Transverse colon (tissue), 4 donors: ENCODE results near the gene IGSF21.

Source experiments
- CTCF ChIP-seq, 5 experiments: fragments of 200-600 bp in 3 of 5; fragments of 450-650 bp in 2 of 5; sonication (generic) in 3 of 5; IDR thresholded peaks; 1 replicate in 2 of 5; 2 replicates in 3 of 5; pipeline ENCODE4 v1.5.1; 2016 to 2017; ENCODE audit warnings: antibody characterized with exemption in 5 of 5, inconsistent platforms in 3 of 5, mild to moderate bottlenecking in 2 of 5, moderate library complexity in 1 of 5
- POLR2A ChIP-seq: fragments of 450-650 bp; IDR thresholded peaks from one replicate; pipeline ENCODE4 v1.6.1; 2016; ENCODE audit warnings: antibody characterized with exemption, mild to moderate bottlenecking, moderate library complexity
- POLR2AphosphoS5 ChIP-seq, 3 donors: sonication (generic); formaldehyde crosslinking; IDR thresholded peaks; one replicate each; pipeline ENCODE4 v1.6.1; 2016; ENCODE audit warnings: antibody characterized with exemption in 3 of 3

- TF ChIP-seq POLR2AphosphoS5 (IDR thresholded peaks at IDR 0.05) (no peak), CTCF (IDR thresholded peaks at IDR 0.05) (no peak), POLR2A (no peak)
Observed at GRCh38 chr1:18326211-18326897, 218.8 kb downstream of the IGSF21 start.
